Naive thymus-derived CD4-positive, alpha-beta T cell (primary cell): ENCODE data around the gene MLYCD. TPM values are rescaled to one million over a fixed set of nuclear protein-coding genes. Genes with fewer than 3 reads are reported as not detected.
"Not testable (repeated sequence)": the region's sequence is repeated elsewhere in the genome, so short reads cannot be mapped to it uniquely, and the experiment has no call there.

Experiments used
- ATAC-seq: fragments of 150-1000 bp; cut with Tn5 transposase; 2 replicates; pipeline ENCODE4 v1.10.0; 2021; ENCODE audit warnings: mild to moderate bottlenecking, moderate library complexity
- CTCF ChIA-PET: fragments of 350-600 bp; sonication (Branson Sonifier 250); formaldehyde crosslinking; loops from one replicate; lab custom pipeline; 2021; ENCODE audit warnings: antibody characterized with exemption; lab: Charles Lee
- POLR2A ChIA-PET: fragments of 350-600 bp; sonication (Branson Sonifier 250); formaldehyde crosslinking; loops from one replicate; lab custom pipeline; 2021; ENCODE audit warnings: antibody characterized with exemption, inconsistent platforms; lab: Charles Lee
- DNase-seq, 9 donors: peaks; one replicate each; pipeline versions ENCODE4 v3.0.0 to v3.0.0-alpha.2; 2020 to 2022; ENCODE audit warnings: mixed read lengths in 1 of 9
- H3K27ac ChIP-seq: one replicate; pipeline ENCODE4 v1.7.0; 2013; ENCODE audit warnings: mild to moderate bottlenecking, low read depth, low read length, moderate library complexity
- H3K27me3 ChIP-seq, 2 donors: one replicate each; pipeline ENCODE4 v1.7.0; 2013; ENCODE audit warnings: low read length in 2 of 2, mild to moderate bottlenecking in 2 of 2, moderate library complexity in 2 of 2; ENCODE audit not compliant: control insufficient read depth in 2 of 2, insufficient read depth in 2 of 2
- H3K36me3 ChIP-seq, 3 experiments: 1 replicate in 2 of 3; 2 replicates in 1 of 3; pipeline ENCODE4 v1.7.0; 2013; ENCODE audit warnings: low read length in 3 of 3, mild to moderate bottlenecking in 3 of 3, moderate library complexity in 1 of 3; ENCODE audit not compliant: insufficient read depth in 3 of 3, control insufficient read depth in 2 of 3
- H3K4me1 ChIP-seq, 2 donors: one replicate each; pipeline ENCODE4 v1.7.0; 2013; ENCODE audit warnings: low read length in 2 of 2, mild to moderate bottlenecking in 2 of 2, moderate library complexity in 1 of 2; ENCODE audit not compliant: control insufficient read depth in 2 of 2, insufficient read depth in 2 of 2
- H3K4me3 ChIP-seq: 2 replicates; pipeline ENCODE4 v1.7.0; 2013; ENCODE audit warnings: mild to moderate bottlenecking, low read length
- H3K9me3 ChIP-seq, 3 experiments: 1 replicate in 2 of 3; 2 replicates in 1 of 3; pipeline ENCODE4 v1.7.0; 2013; ENCODE audit warnings: low read length in 3 of 3; ENCODE audit not compliant: control insufficient read depth in 2 of 3
- H3K27ac Mint-ChIP-seq, 9 donors: one replicate each; pipeline ENCODE4 v1.8.0; 2020 to 2022; ENCODE audit warnings: mixed read lengths in 9 of 9, mild to moderate bottlenecking in 8 of 9, moderate library complexity in 5 of 9, inconsistent platforms in 2 of 9
- H3K27me3 Mint-ChIP-seq, 5 donors: one replicate each; pipeline ENCODE4 v1.8.0; 2021 to 2022; ENCODE audit warnings: mixed read lengths in 5 of 5, mild to moderate bottlenecking in 1 of 5
- H3K36me3 Mint-ChIP-seq, 5 donors: one replicate each; pipeline ENCODE4 v1.8.0; 2020 to 2022; ENCODE audit warnings: mixed read lengths in 5 of 5, mild to moderate bottlenecking in 3 of 5, inconsistent platforms in 1 of 5
- H3K4me1 Mint-ChIP-seq, 7 donors: one replicate each; pipeline ENCODE4 v1.8.0; 2020 to 2022; ENCODE audit warnings: mixed read lengths in 7 of 7, mild to moderate bottlenecking in 3 of 7, inconsistent platforms in 1 of 7
- H3K4me3 Mint-ChIP-seq, 10 donors: one replicate each; pipeline ENCODE4 v1.8.0; 2020 to 2022; ENCODE audit warnings: mild to moderate bottlenecking in 10 of 10, mixed read lengths in 10 of 10, moderate library complexity in 6 of 10, inconsistent platforms in 2 of 10
- H3K9me3 Mint-ChIP-seq, 11 donors: one replicate each; pipeline ENCODE4 v1.8.0; 2020 to 2022; ENCODE audit warnings: mixed read lengths in 11 of 11, mild to moderate bottlenecking in 4 of 11, inconsistent platforms in 1 of 11, moderate library complexity in 1 of 11
- intact Hi-C, 2 donors: fragments of 100-400 bp; cut with micrococcal nuclease; formaldehyde crosslinking; loops; one replicate each; pipeline ENCODE4 v1.15.1; 2023
- polyA plus RNA-seq, 2 donors: library from polyadenylated mRNA; unstranded; fragments of 300-500 nt; fragmentation: Illumina TruSeq; gene quantifications; one replicate each; pipeline ENCODE4 v1.2.3, GENCODE V29; 2021
- total RNA-seq, 6 experiments: library from RNA in 5 of 6; stranded (reverse) in 5 of 6; gene quantifications; 1 replicate in 5 of 6; 2 replicates in 1 of 6; pipeline ENCODE4 v1.2.3 and lab custom pipeline; 2021 to 2026

Gene MLYCD
- total and polyA plus RNA-seq, 7 experiments from 2014 or later: 1.8 to 11.4 (median 6.7) TPM

- no peaks in the 10 kb centered on the region for H3K4me1 ChIP-seq
- DNase-seq: no peak
- H3K4me3 Mint-ChIP-seq: no peak overlapping the region
- intact Hi-C loops: no loop called here
- H3K27ac Mint-ChIP-seq: no peak overlapping the region
- no peaks in the 10 kb centered on the region for H3K9me3 ChIP-seq
- no peaks in the 10 kb centered on the region for H3K27me3 Mint-ChIP-seq
- CTCF ChIA-PET: no interaction called here
- POLR2A ChIA-PET: no interaction called here
- H3K27ac ChIP-seq: no peak overlapping the region
- no peak overlapping the region for H3K4me3 ChIP-seq
- H3K9me3 Mint-ChIP-seq: no peaks in the 10 kb centered on the region
- no peaks in the 10 kb centered on the region for H3K27me3 ChIP-seq
- no peak for ATAC-seq
- H3K4me1 Mint-ChIP-seq: peaks cover 5 to 8% (median 6%) of the 10 kb centered on the region in 7 donors
- no peaks in the 10 kb centered on the region for H3K36me3 ChIP-seq
- H3K36me3 Mint-ChIP-seq: peaks cover 0 to 8% (median 0%) of the 10 kb centered on the region in 5 donors
These were observed 41.9 kb downstream of the MLYCD start for GRCh38 chr16:83940630-83941378.

DNA sequence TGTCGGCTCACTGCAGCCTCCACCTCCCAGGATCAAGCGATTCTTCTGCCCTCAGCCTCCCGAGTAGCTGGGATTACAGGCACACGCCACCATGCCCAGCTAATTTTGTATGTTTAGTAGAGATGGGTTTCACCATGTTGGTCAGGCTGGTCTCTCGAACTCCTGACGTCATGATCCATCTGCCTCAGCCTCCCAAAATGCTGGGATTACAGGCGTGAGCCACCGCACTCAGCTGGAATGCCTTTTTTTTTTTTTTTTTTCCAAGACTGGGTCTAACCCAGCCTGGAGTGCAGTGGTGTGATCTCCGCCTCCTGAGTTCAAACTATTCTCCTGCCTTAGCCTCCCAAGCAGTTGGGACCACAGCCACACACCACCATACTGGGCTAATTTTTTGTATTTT lies 42.6 kb downstream of the MLYCD start:
- H3K4me3 Mint-ChIP-seq, H3K27me3 ChIP-seq, H3K36me3 Mint-ChIP-seq, CTCF ChIA-PET, H3K4me1 ChIP-seq, H3K27ac ChIP-seq, H3K9me3 ChIP-seq, H3K9me3 Mint-ChIP-seq, POLR2A ChIA-PET, H3K4me3 ChIP-seq, H3K27ac Mint-ChIP-seq, H3K36me3 ChIP-seq, ATAC-seq, H3K27me3 Mint-ChIP-seq, intact Hi-C loops, H3K4me1 Mint-ChIP-seq, DNase-seq: not testable (repeated sequence)

DNA sequence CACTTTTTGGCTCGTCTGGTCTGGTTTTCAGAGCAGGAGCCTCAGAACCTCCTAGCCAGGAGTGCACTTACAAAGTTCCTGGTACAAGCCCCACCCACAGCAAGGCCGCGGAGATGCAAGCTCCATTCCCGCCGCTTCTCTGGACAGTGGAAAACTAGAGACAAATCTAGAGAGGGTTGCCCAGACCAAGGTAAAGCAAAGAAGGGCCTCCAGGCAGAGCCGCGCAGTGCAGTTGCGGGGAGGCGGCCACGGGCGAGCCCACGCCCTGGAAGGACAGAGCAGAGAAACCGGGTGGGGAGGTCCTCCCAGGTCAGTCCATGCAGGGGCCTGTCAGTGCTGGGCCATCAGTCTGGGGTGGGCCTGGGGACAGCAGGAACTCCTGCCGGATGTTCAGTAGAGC lies 43.2 kb downstream of the MLYCD start:
- no peaks in the 10 kb centered on the region for H3K27me3 ChIP-seq
- CTCF ChIA-PET: no interaction called here
- H3K9me3 ChIP-seq: no peaks in the 10 kb centered on the region

DNA sequence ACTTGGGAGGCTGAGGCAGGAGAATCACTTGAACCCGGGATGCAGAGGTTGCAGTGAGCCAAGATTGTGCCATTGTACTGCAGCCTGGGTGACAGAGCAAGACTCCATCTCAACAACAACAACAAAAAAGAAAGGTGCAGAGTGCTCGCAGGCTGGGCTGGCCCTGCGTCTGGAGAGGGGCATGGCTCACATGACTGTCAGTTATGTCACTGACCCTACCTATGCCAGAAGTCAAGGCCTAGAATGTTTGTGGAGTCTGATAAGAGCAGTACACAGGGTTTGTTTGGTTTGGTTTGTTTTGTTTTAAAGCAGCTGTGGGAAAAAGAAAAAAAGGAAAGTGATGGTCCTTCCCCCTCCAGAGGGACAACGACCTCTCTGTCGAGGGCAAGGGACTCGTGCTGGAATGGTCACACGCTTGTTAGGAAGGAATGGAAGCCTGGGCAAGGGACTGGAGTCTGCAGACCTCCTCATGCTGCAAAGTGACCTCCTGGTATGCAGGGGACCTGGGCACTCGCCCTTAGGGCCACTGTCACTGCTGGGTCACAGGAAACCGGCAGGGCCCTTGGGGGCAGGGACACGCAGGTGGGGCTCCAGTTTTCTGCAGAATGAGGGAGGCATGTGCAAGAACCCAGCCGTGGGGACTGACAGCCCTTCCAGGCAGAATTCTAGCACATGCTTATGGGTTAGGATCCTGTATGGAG lies 44.0 kb downstream of the MLYCD start:
- H3K27me3 Mint-ChIP-seq: no peaks in the 10 kb centered on the region
- intact Hi-C loops: no loop called here
- H3K4me1 Mint-ChIP-seq: peaks cover 5 to 8% (median 6%) of the 10 kb centered on the region in 7 donors
- Histone ChIP-seq H3K4me1 (no peaks in the 10 kb centered on the region), H3K27me3 (no peaks in the 10 kb centered on the region), H3K36me3 (no peaks in the 10 kb centered on the region), H3K27ac (no peak overlapping the region), H3K4me3 (no peak overlapping the region), H3K9me3 (no peaks in the 10 kb centered on the region)
- no peak overlapping the region for H3K4me3 Mint-ChIP-seq
- H3K9me3 Mint-ChIP-seq: no peaks in the 10 kb centered on the region
- H3K27ac Mint-ChIP-seq: no peak overlapping the region
- ATAC-seq (no peak), DNase-seq (no peak)
- peaks cover 0 to 3% (median 0%) of the 10 kb centered on the region in 5 donors for H3K36me3 Mint-ChIP-seq
- ChIA-PET CTCF (no interaction called here), POLR2A (no interaction called here)

More for the DNA sequence above, 43.2 kb downstream of the MLYCD start:
- Mint-ChIP-seq H3K27me3 (no peaks in the 10 kb centered on the region), H3K36me3 (peaks cover 0 to 8% (median 0%) of the 10 kb centered on the region in 5 donors), H3K4me1 (peaks cover 5 to 8% (median 6%) of the 10 kb centered on the region in 7 donors), H3K27ac (no peak overlapping the region), H3K9me3 (no peaks in the 10 kb centered on the region), H3K4me3 (no peak overlapping the region)
- POLR2A ChIA-PET: no interaction called here
- ATAC-seq (no peak), DNase-seq (no peak)
- no peaks in the 10 kb centered on the region for H3K4me1 ChIP-seq
- intact Hi-C loops: no loop called here
- no peak overlapping the region for H3K4me3 ChIP-seq
- H3K27ac ChIP-seq: no peak overlapping the region
- no peaks in the 10 kb centered on the region for H3K36me3 ChIP-seq

- Histone ChIP-seq H3K27me3 (no peaks in the 10 kb centered on the region), H3K27ac (no peak overlapping the region), H3K36me3 (no peaks in the 10 kb centered on the region), H3K4me3 (no peak overlapping the region), H3K9me3 (no peaks in the 10 kb centered on the region), H3K4me1 (no peaks in the 10 kb centered on the region)
- intact Hi-C loops: no loop called here
- no peak for ATAC-seq
- Mint-ChIP-seq H3K36me3 (peaks cover 0 to 3% (median 0%) of the 10 kb centered on the region in 5 donors), H3K27me3 (no peaks in the 10 kb centered on the region), H3K4me3 (no peak overlapping the region), H3K27ac (no peak overlapping the region), H3K4me1 (peaks cover 5 to 8% (median 6%) of the 10 kb centered on the region in 7 donors), H3K9me3 (no peaks in the 10 kb centered on the region)
- CTCF ChIA-PET: no interaction called here
- POLR2A ChIA-PET: no interaction called here
- no peak for DNase-seq
These were observed 44.7 kb downstream of the MLYCD start for GRCh38 chr16:83943516-83944050.

- H3K4me1 Mint-ChIP-seq: no peaks in the 10 kb centered on the region
- intact Hi-C loops: no loop called here
- H3K36me3 Mint-ChIP-seq: peaks cover 0 to 3% (median 0%) of the 10 kb centered on the region in 5 donors
- CTCF ChIA-PET: no interaction called here
- Histone ChIP-seq H3K4me1 (no peaks in the 10 kb centered on the region), H3K4me3 (no peak overlapping the region), H3K27me3 (no peaks in the 10 kb centered on the region), H3K36me3 (no peaks in the 10 kb centered on the region), H3K27ac (no peak overlapping the region), H3K9me3 (no peaks in the 10 kb centered on the region)
- no peak for ATAC-seq
- H3K27me3 Mint-ChIP-seq: no peaks in the 10 kb centered on the region
- POLR2A ChIA-PET: no interaction called here
- H3K9me3 Mint-ChIP-seq: no peaks in the 10 kb centered on the region
- no peak overlapping the region for H3K27ac Mint-ChIP-seq
- no peak for DNase-seq
- H3K4me3 Mint-ChIP-seq: no peak overlapping the region
These were observed 46.7 kb downstream of the MLYCD start for GRCh38 chr16:83945587-83945986.
